IPS DF 6.9 (cell line): ENCODE measurements around the gene MCF2L.
"Not testable (repeated sequence)": the region's sequence is repeated elsewhere in the genome, so short reads cannot be mapped to it uniquely, and the experiment has no call there.

Experiments
- DNase-seq: peaks from one replicate; pipeline ENCODE4 v3.0.0-alpha.2; 2013; ENCODE audit warnings: low read depth, low spot score
- H3K27ac ChIP-seq: one replicate; pipeline ENCODE4 v1.5.1; 2013; ENCODE audit warnings: low read length, control low read depth
- H3K27me3 ChIP-seq: 2 replicates; pipeline ENCODE4 v1.6.1; 2013; ENCODE audit warnings: mild to moderate bottlenecking, low read length; ENCODE audit not compliant: control insufficient read depth, insufficient read depth
- H3K36me3 ChIP-seq: 2 replicates; pipeline ENCODE4 v1.6.1; 2013; ENCODE audit warnings: low read length; ENCODE audit not compliant: control insufficient read depth, insufficient read depth
- H3K4me1 ChIP-seq: 2 replicates; pipeline ENCODE4 v1.6.1; 2013; ENCODE audit warnings: low read length; ENCODE audit not compliant: control insufficient read depth, insufficient read depth
- H3K4me3 ChIP-seq: 2 replicates; pipeline ENCODE4 v1.5.1; 2013; ENCODE audit warnings: mild to moderate bottlenecking, low read length
- H3K9me3 ChIP-seq: 2 replicates; pipeline ENCODE4 v1.6.1; 2013; ENCODE audit warnings: low read length, inconsistent platforms; ENCODE audit not compliant: control insufficient read depth, insufficient read depth
- WGBS: extraction: QIAGEN DNeasy Blood & Tissue Kit; methylation state at CpG from one replicate; pipeline ENCODE4 v1.1.7; 2013; ENCODE audit warnings: mixed read lengths, missing lambda C conversion rate; ENCODE audit not compliant: insufficient read length, insufficient coverage; 5-methylcytosine and 5-hydroxymethylcytosine counted together

Gene MCF2L

GRCh38 chr13:113099142-113099541 lies 130.1 kb downstream of the MCF2L start:
- no peak overlapping the region for H3K4me3 ChIP-seq
- H3K4me1 ChIP-seq = no peaks in the 10 kb centered on the region
- DNase-seq = no peak
- WGBS = no CpG with 5 or more reads among the region's 11 CpGs
- no peaks in the 10 kb centered on the region for H3K9me3 ChIP-seq
- H3K27me3 ChIP-seq = no peaks in the 10 kb centered on the region
- H3K36me3 ChIP-seq = no peaks in the 10 kb centered on the region
- no peak overlapping the region for H3K27ac ChIP-seq

- not testable (repeated sequence) for H3K9me3 ChIP-seq, H3K4me3 ChIP-seq, H3K27me3 ChIP-seq, H3K36me3 ChIP-seq, H3K27ac ChIP-seq, DNase-seq, H3K4me1 ChIP-seq
- WGBS = no CpG with 5 or more reads among the region's 10 CpGs
These were observed 133.3 kb downstream of the MCF2L start for GRCh38 chr13:113102302-113102701.

GRCh38 chr13:113102727-113103126 lies 133.7 kb downstream of the MCF2L start:
- DNase-seq = no peak
- Histone ChIP-seq H3K4me3 (no peak overlapping the region), H3K27me3 (no peaks in the 10 kb centered on the region), H3K4me1 (peaks cover 7% of the 10 kb centered on the region), H3K27ac (no peak overlapping the region), H3K36me3 (no peaks in the 10 kb centered on the region), H3K9me3 (no peaks in the 10 kb centered on the region)
- WGBS = 100% methylated on average over 5 of the region's 12 CpGs

GRCh38 chr13:113103646-113104045 lies 134.6 kb downstream of the MCF2L start:
- peaks cover 7% of the 10 kb centered on the region for H3K4me1 ChIP-seq
- H3K36me3 ChIP-seq = no peaks in the 10 kb centered on the region
- H3K4me3 ChIP-seq = no peak overlapping the region
- no peaks in the 10 kb centered on the region for H3K9me3 ChIP-seq
- no peaks in the 10 kb centered on the region for H3K27me3 ChIP-seq
- WGBS = no CpG with 5 or more reads among the region's 9 CpGs
- no peak for DNase-seq
- no peak overlapping the region for H3K27ac ChIP-seq

GRCh38 chr13:113105032-113105920 lies 136.3 kb downstream of the MCF2L start, which contains the start of gene F7:
Gene F7, plus strand, starts transcription at chr13:113105791. Its CDS starts 51 bp downstream, at chr13:113105842.
- no peaks in the 10 kb centered on the region; the same call in 1 of the 2 replicates for H3K36me3 ChIP-seq
- WGBS = no CpG with 5 or more reads among the region's 17 CpGs
- H3K9me3 ChIP-seq = no peaks in the 10 kb centered on the region

GRCh38 chr13:113105921-113106452 lies 137.0 kb downstream of the MCF2L start:
- Histone ChIP-seq H3K27me3 (peaks cover 20% of the 10 kb centered on the region; the same call in 1 of the 2 replicates), H3K36me3 (no peaks in the 10 kb centered on the region; the same call in 1 of the 2 replicates), H3K27ac (no peak overlapping the region), H3K4me3 (no peak overlapping the region), H3K9me3 (no peaks in the 10 kb centered on the region), H3K4me1 (peaks cover 12% of the 10 kb centered on the region)
- WGBS = 100% methylated on average over 3 of the region's 16 CpGs
- DNase-seq = no peak

More at GRCh38 chr13:113105032-113105920, 136.3 kb downstream of the MCF2L start, which contains the start of gene F7:
- Histone ChIP-seq H3K27ac (no peak within 1 kb of the TSS), H3K4me1 (peaks cover 10% of the 10 kb centered on the region), H3K4me3 (no peak within 1 kb of the TSS), H3K27me3 (peaks cover 12% of the 10 kb centered on the region; the same call in 1 of the 2 replicates)
- DNase-seq = no peak

- DNase-seq = no peak
- WGBS = no CpG with 5 or more reads among the region's 25 CpGs
These were observed 137.8 kb downstream of the MCF2L start for GRCh38 chr13:113106711-113107351.

GRCh38 chr13:113108521-113108920 lies 139.5 kb downstream of the MCF2L start:
- not testable (repeated sequence) for H3K9me3 ChIP-seq, H3K36me3 ChIP-seq, DNase-seq, H3K27ac ChIP-seq, H3K4me3 ChIP-seq
- Histone ChIP-seq H3K4me1 (peaks cover 12% of the 10 kb centered on the region), H3K27me3 (peaks cover 26% of the 10 kb centered on the region; the same call in 1 of the 2 replicates)
- no CpG with 5 or more reads among the region's 27 CpGs for WGBS

More at GRCh38 chr13:113106711-113107351, 137.8 kb downstream of the MCF2L start:
- Histone ChIP-seq H3K36me3 (no peaks in the 10 kb centered on the region; the same call in 1 of the 2 replicates), H3K4me1 (peaks cover 12% of the 10 kb centered on the region), H3K27ac (no peak overlapping the region), H3K9me3 (no peaks in the 10 kb centered on the region), H3K27me3 (peaks cover 23% of the 10 kb centered on the region; the same call in 1 of the 2 replicates), H3K4me3 (no peak overlapping the region)

GRCh38 chr13:113109151-113110047 lies 140.4 kb downstream of the MCF2L start:
- no peaks in the 10 kb centered on the region for H3K9me3 ChIP-seq
- no peak overlapping the region for H3K27ac ChIP-seq
- no peak for DNase-seq
- H3K27me3 ChIP-seq = peaks cover 26% of the 10 kb centered on the region; the same call in 1 of the 2 replicates
- H3K4me1 ChIP-seq = peaks cover 12% of the 10 kb centered on the region
- no CpG with 5 or more reads among the region's 73 CpGs for WGBS
- H3K4me3 ChIP-seq = peak overlapping the region; percentile 33; the same call in 1 of the 2 replicates
- no peaks in the 10 kb centered on the region; the same call in 1 of the 2 replicates for H3K36me3 ChIP-seq
